Mesothelial cell of epicardium (in vitro differentiated cells): ENCODE results near the gene AFAP1L2. TPM values are rescaled to one million over a fixed set of nuclear protein-coding genes. Genes with fewer than 3 reads are reported as not detected.
A peak's percentile ranks its signal among the peaks of the same experiment; 100 is the strongest.

Experiments
- DNase-seq, 2 experiments: peaks; one replicate each; pipeline ENCODE4 v3.0.0; 2021; ENCODE audit warnings: low spot score in 2 of 2; ENCODE audit not compliant: unreplicated experiment in 2 of 2
- H3K27ac Mint-ChIP-seq: 2 replicates; pipeline ENCODE4 v1.8.0; 2021; ENCODE audit warnings: mixed read lengths
- H3K27me3 Mint-ChIP-seq: 2 replicates; pipeline ENCODE4 v1.8.0; 2021; ENCODE audit warnings: low read depth, mixed read lengths
- H3K36me3 Mint-ChIP-seq: 2 replicates; pipeline ENCODE4 v1.8.0; 2021; ENCODE audit warnings: mixed read lengths
- H3K4me1 Mint-ChIP-seq: 2 replicates; pipeline ENCODE4 v1.8.0; 2021; ENCODE audit warnings: mixed read lengths
- H3K4me3 Mint-ChIP-seq: 2 replicates; pipeline ENCODE4 v1.8.0; 2021; ENCODE audit warnings: mild to moderate bottlenecking, moderate library complexity, mixed read lengths
- H3K9me3 Mint-ChIP-seq: 2 replicates; pipeline ENCODE4 v1.8.0; 2021; ENCODE audit warnings: mixed read lengths
- CTCF ChIP-seq: fragments of 200-600 bp; sonication (generic); IDR thresholded peaks from one replicate; pipeline ENCODE4 v1.5.0; 2021; ENCODE audit warnings: antibody characterized with exemption; ENCODE audit not compliant: unreplicated experiment
- total RNA-seq: library from RNA; stranded (reverse); gene quantifications from 3 replicates; pipeline ENCODE4 v1.2.1, GENCODE V29; 2021

The AFAP1L2 gene
- total RNA-seq, result 4.0 to 5.7 TPM (median 5.7 TPM) in 3 replicates

GRCh38 chr10:114404171-114405010 is at the start of gene AFAP1L2:
Gene AFAP1L2, minus strand, starts transcription at chr10:114404502. Its CDS starts 47 bp downstream, at chr10:114404455.
- DNase-seq, result no peak
- H3K27ac Mint-ChIP-seq, result no peak within 1 kb of the TSS
- H3K36me3 Mint-ChIP-seq, result no peaks in the 10 kb centered on the region
- no peak for TF ChIP-seq CTCF
- H3K4me1 Mint-ChIP-seq, result peaks cover 18% of the 10 kb centered on the region
- H3K4me3 Mint-ChIP-seq, result peak within 1 kb of the TSS; percentile 80
- peaks cover 68% of the 10 kb centered on the region for H3K27me3 Mint-ChIP-seq
- H3K9me3 Mint-ChIP-seq, result peaks cover 5% of the 10 kb centered on the region

GRCh38 chr10:114453576-114453975 is 49.3 kb upstream of the AFAP1L2 start:
- no peak for TF ChIP-seq CTCF
- Mint-ChIP-seq H3K27ac (no peak overlapping the region), H3K27me3 (no peaks in the 10 kb centered on the region), H3K4me1 (no peaks in the 10 kb centered on the region), H3K4me3 (no peak overlapping the region), H3K36me3 (peaks cover 36% of the 10 kb centered on the region), H3K9me3 (no peaks in the 10 kb centered on the region)
- no peak for DNase-seq

- H3K4me3 Mint-ChIP-seq, result no peak overlapping the region
- H3K4me1 Mint-ChIP-seq, result peaks cover 7% of the 10 kb centered on the region
- no peaks in the 10 kb centered on the region for H3K9me3 Mint-ChIP-seq
- no peak overlapping the region for H3K27ac Mint-ChIP-seq
- H3K36me3 Mint-ChIP-seq, result peaks cover 38% of the 10 kb centered on the region
- no peak for DNase-seq
- TF ChIP-seq CTCF, result no peak
- H3K27me3 Mint-ChIP-seq, result no peaks in the 10 kb centered on the region
These were observed 44.6 kb upstream of the AFAP1L2 start for GRCh38 chr10:114448897-114449296.

- no peaks in the 10 kb centered on the region for H3K27me3 Mint-ChIP-seq
These were observed 41.0 kb upstream of the AFAP1L2 start for GRCh38 chr10:114445332-114445731.

GRCh38 chr10:114444819-114445218 is 40.5 kb upstream of the AFAP1L2 start:
- Mint-ChIP-seq H3K27ac (no peak overlapping the region), H3K9me3 (no peaks in the 10 kb centered on the region), H3K27me3 (no peaks in the 10 kb centered on the region), H3K36me3 (peaks cover 42% of the 10 kb centered on the region), H3K4me1 (peaks cover 7% of the 10 kb centered on the region), H3K4me3 (no peak overlapping the region)
- no peak for TF ChIP-seq CTCF
- no peak for DNase-seq

More at GRCh38 chr10:114445332-114445731, 41.0 kb upstream of the AFAP1L2 start:
- H3K4me3 Mint-ChIP-seq, result no peak overlapping the region
- peaks cover 7% of the 10 kb centered on the region for H3K4me1 Mint-ChIP-seq
- TF ChIP-seq CTCF, result no peak
- no peak for DNase-seq
- no peaks in the 10 kb centered on the region for H3K9me3 Mint-ChIP-seq
- H3K36me3 Mint-ChIP-seq, result peaks cover 37% of the 10 kb centered on the region
- no peak overlapping the region for H3K27ac Mint-ChIP-seq
